Measurements from ENCODE around the gene OR2C1. TPM values are rescaled to one million over a fixed set of nuclear protein-coding genes. Genes with fewer than 3 reads are reported as not detected.
A peak's percentile ranks its signal among the peaks of the same experiment; 100 is the strongest.

Gene OR2C1
- polyA plus RNA-seq, 1 experiment = 0.17 TPM

GRCh38 chr16:3363793-3364192 lies 8.1 kb downstream of the OR2C1 start:
- no peak for TF ChIP-seq CTCF (IDR thresholded peaks at IDR 0.05; ENCODE audit: insufficient read depth, low read depth, low read length)
- Histone ChIP-seq H3K36me3 (ENCODE audit: control insufficient read depth, insufficient read depth, low read length) (no peaks in the 10 kb centered on the region), H3K27me3 (ENCODE audit: control insufficient read depth, insufficient read depth, low read length) (no peaks in the 10 kb centered on the region), H3K4me3 (ENCODE audit: low read depth, low read length) (no peak overlapping the region)
- ChIA-PET CTCF (no interaction called here), POLR2A (no interaction called here)
- DNase-seq (ENCODE audit: low read depth) = no peak

GRCh38 chr16:3364774-3365427 lies 9.2 kb downstream of the OR2C1 start:
- peak; percentile 84 for DNase-seq (ENCODE audit: low read depth)
- Histone ChIP-seq H3K36me3 (ENCODE audit: control insufficient read depth, insufficient read depth, low read length) (no peaks in the 10 kb centered on the region), H3K27me3 (ENCODE audit: control insufficient read depth, insufficient read depth, low read length) (no peaks in the 10 kb centered on the region), H3K4me3 (ENCODE audit: low read depth, low read length) (peak overlapping the region; percentile 61)
- TF ChIP-seq CTCF (IDR thresholded peaks at IDR 0.05; ENCODE audit: insufficient read depth, low read depth, low read length) = no peak
- POLR2A ChIA-PET = interaction anchor here (1.3 kb wide), 1 partner anchor 35 kb away, joined by 3 read pairs; no protein-coding TSS in a partner anchor
- CTCF ChIA-PET = interaction anchor here (1.5 kb wide), 1 partner anchor 10 kb away, joined by 4 read pairs; no protein-coding TSS in a partner anchor

- Histone ChIP-seq H3K27me3 (ENCODE audit: control insufficient read depth, insufficient read depth, low read length) (no peaks in the 10 kb centered on the region), H3K4me3 (ENCODE audit: low read depth, low read length) (no peak overlapping the region), H3K36me3 (ENCODE audit: control insufficient read depth, insufficient read depth, low read length) (no peaks in the 10 kb centered on the region)
- ChIA-PET POLR2A (no interaction called here), CTCF (no interaction called here)
- no peak for DNase-seq (ENCODE audit: low read depth)
- no peak for TF ChIP-seq CTCF (IDR thresholded peaks at IDR 0.05; ENCODE audit: insufficient read depth, low read depth, low read length)
Observed at GRCh38 chr16:3369073-3369472, 13.4 kb downstream of the OR2C1 start.

GRCh38 chr16:3375680-3376079 lies 20.0 kb downstream of the OR2C1 start:
- no peak for DNase-seq (ENCODE audit: low read depth)
- H3K27me3 ChIP-seq (ENCODE audit: control insufficient read depth, insufficient read depth, low read length) = no peaks in the 10 kb centered on the region
- TF ChIP-seq CTCF (IDR thresholded peaks at IDR 0.05; ENCODE audit: insufficient read depth, low read depth, low read length) = no peak
- no peak overlapping the region for H3K4me3 ChIP-seq (ENCODE audit: low read depth, low read length)
- no peaks in the 10 kb centered on the region for H3K36me3 ChIP-seq (ENCODE audit: control insufficient read depth, insufficient read depth, low read length)
- ChIA-PET POLR2A (no interaction called here), CTCF (no interaction called here)

GRCh38 chr16:3377917-3378316 lies 22.2 kb downstream of the OR2C1 start:
- ChIA-PET CTCF (no interaction called here), POLR2A (no interaction called here)
- DNase-seq (ENCODE audit: low read depth) = no peak
- Histone ChIP-seq H3K4me3 (ENCODE audit: low read depth, low read length) (no peak overlapping the region), H3K27me3 (ENCODE audit: control insufficient read depth, insufficient read depth, low read length) (no peaks in the 10 kb centered on the region), H3K36me3 (ENCODE audit: control insufficient read depth, insufficient read depth, low read length) (peaks cover 6% of the 10 kb centered on the region)
- no peak for TF ChIP-seq CTCF (IDR thresholded peaks at IDR 0.05; ENCODE audit: insufficient read depth, low read depth, low read length)
